ENCODE data around the gene FGF11. TPM values are rescaled to one million over a fixed set of nuclear protein-coding genes. Genes with fewer than 3 reads are reported as not detected.

FGF11 gene
- total and polyA plus RNA-seq, 7 experiments from 2014 or later = 0.09 to 39.7 (median 3.3) TPM; not detected in 1

GRCh38 chr17:7459961-7460545, 20.7 kb downstream of the FGF11 start:
- Mint-ChIP-seq H3K4me3 (no peak overlapping the region), H3K9me3 (peaks cover 0 to 4% (median 0%) of the 10 kb centered on the region in 11 donors), H3K27ac (peak overlapping the region in 1 of 9 donors; percentile 36), H3K4me1 (peaks cover 4 to 31% (median 25%) of the 10 kb centered on the region in 7 donors), H3K27me3 (no peaks in the 10 kb centered on the region), H3K36me3 (peaks cover 0 to 25% (median 4%) of the 10 kb centered on the region in 5 donors)
- Histone ChIP-seq H3K27me3 (ENCODE audit: control insufficient read depth in 2 of 2, insufficient read depth in 2 of 2, low read length in 2 of 2) (no peaks in the 10 kb centered on the region), H3K4me3 (ENCODE audit: low read length) (no peak overlapping the region), H3K36me3 (ENCODE audit: control insufficient read depth in 2 of 3, insufficient read depth in 3 of 3, low read length in 3 of 3) (peaks cover 0 to 29% (median 5%) of the 10 kb centered on the region in 3 experiments), H3K9me3 (ENCODE audit: control insufficient read depth in 2 of 3, low read length in 3 of 3) (no peaks in the 10 kb centered on the region), H3K4me1 (ENCODE audit: control insufficient read depth in 2 of 2, insufficient read depth in 2 of 2, low read length in 2 of 2) (peaks cover 8 to 9% of the 10 kb centered on the region in 2 donors), H3K27ac (ENCODE audit: low read depth, low read length) (no peak overlapping the region)
- CTCF ChIA-PET = interaction anchor here (0.6 kb wide), 1 partner anchor 669 kb away, joined by 3 read pairs; no protein-coding TSS in a partner anchor
- ATAC-seq (no peak), DNase-seq (no peak)
- POLR2A ChIA-PET = interaction anchor here (0.6 to 13.7 kb wide), 4 partner anchors 16 to 100 kb away, joined by 3 to 199 read pairs (median 12); partner anchors contain the start of genes POLR2A, SLC35G6 and ZBTB4
- intact Hi-C loops (cut with micrococcal nuclease) = loop anchor here in 1 of 2 donors (5.0 kb wide), 1 partner anchor 68 kb away; the partner anchor contains the start of gene PLSCR3

GRCh38 chr17:7460850-7461660, 21.7 kb downstream of the FGF11 start:
- H3K27ac ChIP-seq (ENCODE audit: low read depth, low read length) = no peak overlapping the region
- POLR2A ChIA-PET = interaction anchor here (0.6 to 13.7 kb wide), 5 partner anchors 15 to 44 kb away, joined by 3 to 199 read pairs (median 8); partner anchors contain the start of genes POLR2A, SLC35G6 and ZBTB4
- CTCF ChIA-PET = interaction anchor here (0.6 to 0.9 kb wide), 2 partner anchors 23 to 668 kb away, joined by 3 read pairs; no protein-coding TSS in a partner anchor
- DNase-seq = no peak
- intact Hi-C loops (cut with micrococcal nuclease) = no loop called here
- H3K27ac Mint-ChIP-seq = peak overlapping the region in 3 of 9 donors; percentile 18 to 84 (median 71)
- H3K27me3 Mint-ChIP-seq = no peaks in the 10 kb centered on the region
- H3K4me1 Mint-ChIP-seq = peaks cover 0 to 26% (median 19%) of the 10 kb centered on the region in 7 donors
- ATAC-seq = no peak
- H3K36me3 Mint-ChIP-seq = peaks cover 0 to 23% (median 4%) of the 10 kb centered on the region in 5 donors
- no peaks in the 10 kb centered on the region for H3K27me3 ChIP-seq (ENCODE audit: control insufficient read depth in 2 of 2, insufficient read depth in 2 of 2, low read length in 2 of 2)
- peaks cover 0 to 2% (median 0%) of the 10 kb centered on the region in 11 donors for H3K9me3 Mint-ChIP-seq
- no peak overlapping the region for H3K4me3 ChIP-seq (ENCODE audit: low read length)
- peaks cover 8% of the 10 kb centered on the region in 2 donors for H3K4me1 ChIP-seq (ENCODE audit: control insufficient read depth in 2 of 2, insufficient read depth in 2 of 2, low read length in 2 of 2)
- no peak overlapping the region for H3K4me3 Mint-ChIP-seq
- H3K9me3 ChIP-seq (ENCODE audit: control insufficient read depth in 2 of 3, low read length in 3 of 3) = no peaks in the 10 kb centered on the region
- peaks cover 0 to 36% (median 5%) of the 10 kb centered on the region in 3 experiments for H3K36me3 ChIP-seq (ENCODE audit: control insufficient read depth in 2 of 3, insufficient read depth in 3 of 3, low read length in 3 of 3)

- Histone ChIP-seq H3K36me3 (ENCODE audit: control insufficient read depth in 2 of 3, insufficient read depth in 3 of 3, low read length in 3 of 3) (peaks cover 0 to 53% (median 10%) of the 10 kb centered on the region in 3 experiments), H3K4me3 (ENCODE audit: low read length) (no peak overlapping the region), H3K4me1 (ENCODE audit: control insufficient read depth in 2 of 2, insufficient read depth in 2 of 2, low read length in 2 of 2) (no peaks in the 10 kb centered on the region), H3K27ac (ENCODE audit: low read depth, low read length) (no peak overlapping the region), H3K9me3 (ENCODE audit: control insufficient read depth in 2 of 3, low read length in 3 of 3) (no peaks in the 10 kb centered on the region), H3K27me3 (ENCODE audit: control insufficient read depth in 2 of 2, insufficient read depth in 2 of 2, low read length in 2 of 2) (no peaks in the 10 kb centered on the region)
- Mint-ChIP-seq H3K9me3 (peaks cover 0 to 2% (median 0%) of the 10 kb centered on the region in 11 donors), H3K36me3 (peaks cover 0 to 22% (median 4%) of the 10 kb centered on the region in 5 donors), H3K27me3 (no peaks in the 10 kb centered on the region), H3K4me1 (peaks cover 4 to 29% (median 11%) of the 10 kb centered on the region in 7 donors), H3K4me3 (no peak overlapping the region), H3K27ac (no peak overlapping the region)
- DNase-seq = no peak
- POLR2A ChIA-PET = interaction anchor here (1.0 to 13.7 kb wide), 4 partner anchors 13 to 98 kb away, joined by 3 to 199 read pairs (median 6); partner anchors contain the start of genes SENP3, SLC35G6 and ZBTB4
- CTCF ChIA-PET = no interaction called here
- intact Hi-C loops (cut with micrococcal nuclease) = no loop called here
- no peak for ATAC-seq
These were observed 23.4 kb downstream of the FGF11 start for GRCh38 chr17:7462474-7463371.

- Histone ChIP-seq H3K27ac (ENCODE audit: low read depth, low read length) (no peak overlapping the region), H3K4me1 (ENCODE audit: control insufficient read depth in 2 of 2, insufficient read depth in 2 of 2, low read length in 2 of 2) (no peaks in the 10 kb centered on the region), H3K27me3 (ENCODE audit: control insufficient read depth in 2 of 2, insufficient read depth in 2 of 2, low read length in 2 of 2) (no peaks in the 10 kb centered on the region), H3K4me3 (ENCODE audit: low read length) (no peak overlapping the region), H3K36me3 (ENCODE audit: control insufficient read depth in 2 of 3, insufficient read depth in 3 of 3, low read length in 3 of 3) (peaks cover 0 to 58% (median 10%) of the 10 kb centered on the region in 3 experiments), H3K9me3 (ENCODE audit: control insufficient read depth in 2 of 3, low read length in 3 of 3) (no peaks in the 10 kb centered on the region)
- ChIA-PET POLR2A (interaction anchor here (0.9 to 13.7 kb wide), 4 partner anchors 9 to 27 kb away, joined by 3 to 199 read pairs (median 6); partner anchors contain the start of genes SLC35G6 and ZBTB4), CTCF (no interaction called here)
- Mint-ChIP-seq H3K27ac (no peak overlapping the region), H3K9me3 (peaks cover 0 to 2% (median 0%) of the 10 kb centered on the region in 11 donors), H3K4me1 (peaks cover 6 to 33% (median 11%) of the 10 kb centered on the region in 7 donors), H3K36me3 (peaks cover 0 to 22% (median 4%) of the 10 kb centered on the region in 5 donors), H3K27me3 (no peaks in the 10 kb centered on the region), H3K4me3 (no peak overlapping the region)
- intact Hi-C loops (cut with micrococcal nuclease) = no loop called here
- DNase-seq (no peak), ATAC-seq (no peak)
These were observed 24.1 kb downstream of the FGF11 start for GRCh38 chr17:7463372-7463846.

GRCh38 chr17:7464081-7464480, 24.8 kb downstream of the FGF11 start:
- no peak overlapping the region for H3K27ac Mint-ChIP-seq
- H3K27me3 Mint-ChIP-seq = no peaks in the 10 kb centered on the region

More at GRCh38 chr17:7464081-7464480, 24.8 kb downstream of the FGF11 start:
- Histone ChIP-seq H3K27me3 (ENCODE audit: control insufficient read depth in 2 of 2, insufficient read depth in 2 of 2, low read length in 2 of 2) (no peaks in the 10 kb centered on the region), H3K4me3 (ENCODE audit: low read length) (no peak overlapping the region), H3K9me3 (ENCODE audit: control insufficient read depth in 2 of 3, low read length in 3 of 3) (no peaks in the 10 kb centered on the region), H3K36me3 (ENCODE audit: control insufficient read depth in 2 of 3, insufficient read depth in 3 of 3, low read length in 3 of 3) (peaks cover 0 to 62% (median 10%) of the 10 kb centered on the region in 3 experiments), H3K27ac (ENCODE audit: low read depth, low read length) (no peak overlapping the region), H3K4me1 (ENCODE audit: control insufficient read depth in 2 of 2, insufficient read depth in 2 of 2, low read length in 2 of 2) (no peaks in the 10 kb centered on the region)
- DNase-seq = no peak
- Mint-ChIP-seq H3K36me3 (peaks cover 0 to 20% (median 4%) of the 10 kb centered on the region in 5 donors), H3K4me3 (no peak overlapping the region), H3K9me3 (peaks cover 0 to 2% (median 0%) of the 10 kb centered on the region in 11 donors), H3K4me1 (peaks cover 6 to 33% (median 13%) of the 10 kb centered on the region in 7 donors)
- CTCF ChIA-PET = no interaction called here
- intact Hi-C loops (cut with micrococcal nuclease) = no loop called here
- POLR2A ChIA-PET = interaction anchor here (0.7 to 13.7 kb wide), 4 partner anchors 9 to 468 kb away, joined by 3 to 199 read pairs (median 3); partner anchors contain the start of genes CNTROB, SLC35G6, TRAPPC1 and ZBTB4
- no peak for ATAC-seq
